ENCODE results near the gene CDADC1. TPM values are rescaled to one million over a fixed set of nuclear protein-coding genes. Genes with fewer than 3 reads are reported as not detected.

The CDADC1 gene
- total and polyA plus RNA-seq, 2 donors (not counting 3 experiments of a cell fraction or from before 2014, with no cell fraction given), result 2.4 to 9.1 TPM

- intact Hi-C loops (cut with micrococcal nuclease), result no loop called here
- no peak for FAIRE-seq
- BruUV-seq (replicated peaks), result no TSS peak
Observed at GRCh38 chr13:49329831-49330545, 82.3 kb downstream of the CDADC1 start.

DNA sequence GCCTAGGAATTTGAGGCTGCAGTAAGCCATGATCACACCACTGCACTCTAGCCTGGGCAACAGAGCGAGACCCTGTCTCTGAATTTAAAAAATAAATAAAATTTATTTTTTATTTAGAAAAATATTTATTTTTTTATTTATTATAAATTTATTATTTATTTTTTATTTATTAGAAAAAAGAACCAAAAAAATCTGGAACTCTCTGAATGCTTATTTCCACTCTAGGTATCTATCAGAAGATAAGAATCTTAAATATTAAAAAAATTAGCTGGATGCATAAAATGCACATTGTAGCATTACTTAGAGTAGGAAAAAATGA is 82.8 kb downstream of the CDADC1 start:
- BruUV-seq (replicated peaks), result no TSS peak
- Histone ChIP-seq H3K4me1 (ENCODE audit: control insufficient read depth, extremely low read depth, insufficient read depth, low read length) (no peaks in the 10 kb centered on the region), H3K27me3 (ENCODE audit: control insufficient read depth in 2 of 2, insufficient read depth in 2 of 2, low read length in 2 of 2) (no peaks in the 10 kb centered on the region), H3K9ac (replicated peaks; ENCODE audit: extremely low read depth, insufficient read depth, low read length) (no peak overlapping the region), H3K9me3 (replicated peaks; ENCODE audit: control insufficient read depth, insufficient read depth, low read length) (no peaks in the 10 kb centered on the region), H2AFZ (ENCODE audit: low read depth, low read length) (no peak overlapping the region), H4K20me1 (replicated peaks; ENCODE audit: control insufficient read depth, extremely low read depth, insufficient read depth, low read length) (no peaks in the 10 kb centered on the region), H3K4me3 (replicated peaks in 1 of 3; ENCODE audit: insufficient read depth in 1 of 3, low read depth in 1 of 3, low read length in 3 of 3) (no peak overlapping the region), H3K27ac (ENCODE audit: insufficient read depth, low read depth, low read length) (no peak overlapping the region), H3K4me2 (ENCODE audit: insufficient read depth, low read length) (no peak overlapping the region), H3K9me1 (replicated peaks; ENCODE audit: control insufficient read depth, extremely low read depth, insufficient read depth, low read length) (no peaks in the 10 kb centered on the region), H3K79me2 (ENCODE audit: control insufficient read depth, insufficient read depth, low read length) (no peaks in the 10 kb centered on the region), H3K36me3 (ENCODE audit: control insufficient read depth in 2 of 2, extremely low read depth in 1 of 2, insufficient read depth in 2 of 2, low read length in 2 of 2) (no peaks in the 10 kb centered on the region)
- dilution Hi-C loops (cut with MboI; ENCODE audit: extremely low pct_ligation_motif_present, low sequenced_read_pairs) (no loop called here), intact Hi-C loops (cut with micrococcal nuclease) (no loop called here)
- FAIRE-seq, result no peak
- ChIA-PET CTCF (interaction anchor here (2.2 kb wide), 1 partner anchor 8 kb away, joined by 6 read pairs; no protein-coding TSS in a partner anchor), POLR2A (no interaction called here)
- DNase-seq (ENCODE audit: low read depth, low spot score), result no peak
- TF ChIP-seq, protein P1, sequence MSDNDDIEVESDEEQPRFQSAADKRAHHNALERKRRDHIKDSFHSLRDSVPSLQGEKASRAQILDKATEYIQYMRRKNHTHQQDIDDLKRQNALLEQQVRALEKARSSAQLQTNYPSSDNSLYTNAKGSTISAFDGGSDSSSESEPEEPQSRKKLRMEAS (IDR thresholded peaks at IDR 0.05; ENCODE audit: insufficient read depth, insufficient read length), result no peak
- TF ChIP-seq JUN (IDR thresholded peaks at IDR 0.05; ENCODE audit: borderline replicate concordance, insufficient read depth, insufficient read length, low read depth), result no peak
- TF ChIP-seq POLR2A (IDR thresholded peaks at IDR 0.05; ENCODE audit: low read depth, low read length), result no peak
- no peak for TF ChIP-seq MYC (IDR thresholded peaks at IDR 0.05; ENCODE audit: low read depth, low read length)
- TF ChIP-seq FOS (IDR thresholded peaks at IDR 0.05; ENCODE audit: borderline replicate concordance, insufficient read depth, low read length), result no peak
- TF ChIP-seq, protein P2, sequence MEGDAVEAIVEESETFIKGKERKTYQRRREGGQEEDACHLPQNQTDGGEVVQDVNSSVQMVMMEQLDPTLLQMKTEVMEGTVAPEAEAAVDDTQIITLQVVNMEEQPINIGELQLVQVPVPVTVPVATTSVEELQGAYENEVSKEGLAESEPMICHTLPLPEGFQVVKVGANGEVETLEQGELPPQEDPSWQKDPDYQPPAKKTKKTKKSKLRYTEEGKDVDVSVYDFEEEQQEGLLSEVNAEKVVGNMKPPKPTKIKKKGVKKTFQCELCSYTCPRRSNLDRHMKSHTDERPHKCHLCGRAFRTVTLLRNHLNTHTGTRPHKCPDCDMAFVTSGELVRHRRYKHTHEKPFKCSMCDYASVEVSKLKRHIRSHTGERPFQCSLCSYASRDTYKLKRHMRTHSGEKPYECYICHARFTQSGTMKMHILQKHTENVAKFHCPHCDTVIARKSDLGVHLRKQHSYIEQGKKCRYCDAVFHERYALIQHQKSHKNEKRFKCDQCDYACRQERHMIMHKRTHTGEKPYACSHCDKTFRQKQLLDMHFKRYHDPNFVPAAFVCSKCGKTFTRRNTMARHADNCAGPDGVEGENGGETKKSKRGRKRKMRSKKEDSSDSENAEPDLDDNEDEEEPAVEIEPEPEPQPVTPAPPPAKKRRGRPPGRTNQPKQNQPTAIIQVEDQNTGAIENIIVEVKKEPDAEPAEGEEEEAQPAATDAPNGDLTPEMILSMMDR (IDR thresholded peaks at IDR 0.05; ENCODE audit: extremely low read depth in 1 of 2, insufficient read depth in 1 of 2, low read depth in 1 of 2, low read length in 2 of 2), result no peak
- no peak for TF ChIP-seq EZH2 (IDR thresholded peaks at IDR 0.05; ENCODE audit: borderline replicate concordance, low read depth, low read length, severe bottlenecking)
- TF ChIP-seq POLR2AphosphoS5 (IDR thresholded peaks at IDR 0.05; ENCODE audit: insufficient read depth, low read depth, low read length), result no peak
- TF ChIP-seq GATA2 (IDR thresholded peaks at IDR 0.05; ENCODE audit: insufficient read depth, insufficient read length, low read depth, low read length), result no peak

More at GRCh38 chr13:49329831-49330545, 82.3 kb downstream of the CDADC1 start:
- Histone ChIP-seq H3K9me3 (replicated peaks; ENCODE audit: control insufficient read depth, insufficient read depth, low read length) (no peaks in the 10 kb centered on the region), H4K20me1 (replicated peaks; ENCODE audit: control insufficient read depth, extremely low read depth, insufficient read depth, low read length) (no peaks in the 10 kb centered on the region), H3K79me2 (ENCODE audit: control insufficient read depth, insufficient read depth, low read length) (no peaks in the 10 kb centered on the region), H2AFZ (ENCODE audit: low read depth, low read length) (no peak overlapping the region), H3K27me3 (ENCODE audit: control insufficient read depth in 2 of 2, insufficient read depth in 2 of 2, low read length in 2 of 2) (no peaks in the 10 kb centered on the region), H3K4me2 (ENCODE audit: insufficient read depth, low read length) (no peak overlapping the region), H3K9me1 (replicated peaks; ENCODE audit: control insufficient read depth, extremely low read depth, insufficient read depth, low read length) (no peaks in the 10 kb centered on the region), H3K4me1 (ENCODE audit: control insufficient read depth, extremely low read depth, insufficient read depth, low read length) (no peaks in the 10 kb centered on the region), H3K36me3 (ENCODE audit: control insufficient read depth in 2 of 2, extremely low read depth in 1 of 2, insufficient read depth in 2 of 2, low read length in 2 of 2) (no peaks in the 10 kb centered on the region), H3K4me3 (replicated peaks in 1 of 3; ENCODE audit: insufficient read depth in 1 of 3, low read depth in 1 of 3, low read length in 3 of 3) (no peak overlapping the region), H3K27ac (ENCODE audit: insufficient read depth, low read depth, low read length) (no peak overlapping the region), H3K9ac (replicated peaks; ENCODE audit: extremely low read depth, insufficient read depth, low read length) (no peak overlapping the region)
- dilution Hi-C loops (cut with MboI; ENCODE audit: extremely low pct_ligation_motif_present, low sequenced_read_pairs), result no loop called here
- CTCF ChIA-PET, result interaction anchor here (2.2 kb wide), 1 partner anchor 8 kb away, joined by 6 read pairs; no protein-coding TSS in a partner anchor
- POLR2A ChIA-PET, result no interaction called here
- DNase-seq (ENCODE audit: low read depth, low spot score), result no peak
- TF ChIP-seq, protein P2 (IDR thresholded peaks at IDR 0.05; ENCODE audit: extremely low read depth in 1 of 2, insufficient read depth in 1 of 2, low read depth in 1 of 2, low read length in 2 of 2), result no peak
- TF ChIP-seq EZH2 (IDR thresholded peaks at IDR 0.05; ENCODE audit: borderline replicate concordance, low read depth, low read length, severe bottlenecking), result no peak
- TF ChIP-seq MYC (IDR thresholded peaks at IDR 0.05; ENCODE audit: low read depth, low read length), result no peak
- no peak for TF ChIP-seq POLR2AphosphoS5 (IDR thresholded peaks at IDR 0.05; ENCODE audit: insufficient read depth, low read depth, low read length)
- TF ChIP-seq POLR2A (IDR thresholded peaks at IDR 0.05; ENCODE audit: low read depth, low read length), result no peak
